Peyer's patch (tissue), 4 donors: ENCODE measurements around the gene SPPL3. TPM values are rescaled to one million over a fixed set of nuclear protein-coding genes. Genes with fewer than 3 reads are reported as not detected.
"Not testable (repeated sequence)": the region's sequence is repeated elsewhere in the genome, so short reads cannot be mapped to it uniquely, and the experiment has no call there.

Experiments
- DNase-seq, 3 donors: peaks; one replicate each; pipeline ENCODE4 v3.0.0-alpha.2; 2017 to 2019
- H3K27ac ChIP-seq, 4 donors: fragments of 200-600 bp; sonication (generic); one replicate each; pipeline ENCODE4 v1.5.1; 2016 to 2019
- H3K27me3 ChIP-seq, 2 donors: fragments of 200-600 bp; sonication (generic); one replicate each; pipeline ENCODE4 v1.5.1; 2019
- H3K36me3 ChIP-seq, 3 donors: fragments of 200-600 bp; sonication (generic); one replicate each; pipeline ENCODE4 v1.5.1; 2016 to 2019
- H3K4me1 ChIP-seq, 4 donors: fragments of 200-600 bp; sonication (generic); one replicate each; pipeline ENCODE4 v1.5.1; 2016 to 2019
- H3K4me3 ChIP-seq, 4 donors: fragments of 200-600 bp; sonication (generic); 1 replicate in 3 of 4; 2 replicates in 1 of 4; pipeline ENCODE4 v1.5.1; 2016 to 2019; ENCODE audit warnings: mild to moderate bottlenecking in 1 of 4
- H3K9me3 ChIP-seq, 4 donors: fragments of 200-600 bp; sonication (generic); one replicate each; pipeline ENCODE4 v1.5.1; 2016 to 2019; ENCODE audit warnings: mild to moderate bottlenecking in 1 of 4
- POLR2A ChIP-seq, 2 donors: fragments of 450-650 bp; IDR thresholded peaks; one replicate each; pipeline ENCODE4 v1.5.1; 2017; ENCODE audit warnings: antibody characterized with exemption in 2 of 2, mild to moderate bottlenecking in 2 of 2, moderate library complexity in 2 of 2
- total RNA-seq, 4 donors: library from RNA; depleted of rRNA; stranded (reverse); fragments of >200 nt; gene quantifications; one replicate each; pipeline ENCODE4 v1.1.0, GENCODE V29; 2016
- TF ChIP-seq, protein P1 (sequence below), 6 experiments: fragments of 450-650 bp in 4 of 6; fragments of 200-600 bp in 2 of 6; sonication (generic) in 1 of 6; IDR thresholded peaks; one replicate each; pipeline ENCODE4 v1.5.1; 2017 to 2019; ENCODE audit warnings: antibody characterized with exemption in 6 of 6, mild to moderate bottlenecking in 3 of 6, moderate library complexity in 1 of 6

Gene SPPL3
- total RNA-seq, 4 donors from 2014 or later, result 26.4 to 50.2 (median 34.9) TPM

DNA sequence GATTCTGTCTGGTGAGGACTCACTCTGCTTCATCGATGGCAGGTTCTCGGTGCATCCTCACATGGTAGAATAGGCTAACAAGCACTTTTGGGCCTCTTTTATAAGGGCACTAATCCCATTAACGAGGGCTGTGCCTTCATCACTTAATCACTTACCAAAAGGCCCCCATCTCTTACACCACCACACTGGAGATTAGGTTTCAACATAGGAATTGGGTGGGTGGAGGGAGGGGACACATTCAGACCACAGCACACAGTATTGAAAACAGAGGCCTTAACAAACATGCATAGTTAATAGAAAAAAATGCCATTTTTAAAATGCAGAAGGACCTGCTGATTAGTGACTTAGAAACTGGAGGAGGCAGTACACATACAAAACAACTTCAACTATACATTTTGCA is 61.6 kb downstream of the SPPL3 start:
- DNase-seq, result no peak
- Histone ChIP-seq H3K27ac (no peak overlapping the region), H3K27me3 (no peaks in the 10 kb centered on the region), H3K9me3 (no peaks in the 10 kb centered on the region), H3K36me3 (no peaks in the 10 kb centered on the region), H3K4me1 (peaks cover 0 to 24% (median 5%) of the 10 kb centered on the region in 4 donors), H3K4me3 (no peak overlapping the region)
- TF ChIP-seq, protein P1, sequence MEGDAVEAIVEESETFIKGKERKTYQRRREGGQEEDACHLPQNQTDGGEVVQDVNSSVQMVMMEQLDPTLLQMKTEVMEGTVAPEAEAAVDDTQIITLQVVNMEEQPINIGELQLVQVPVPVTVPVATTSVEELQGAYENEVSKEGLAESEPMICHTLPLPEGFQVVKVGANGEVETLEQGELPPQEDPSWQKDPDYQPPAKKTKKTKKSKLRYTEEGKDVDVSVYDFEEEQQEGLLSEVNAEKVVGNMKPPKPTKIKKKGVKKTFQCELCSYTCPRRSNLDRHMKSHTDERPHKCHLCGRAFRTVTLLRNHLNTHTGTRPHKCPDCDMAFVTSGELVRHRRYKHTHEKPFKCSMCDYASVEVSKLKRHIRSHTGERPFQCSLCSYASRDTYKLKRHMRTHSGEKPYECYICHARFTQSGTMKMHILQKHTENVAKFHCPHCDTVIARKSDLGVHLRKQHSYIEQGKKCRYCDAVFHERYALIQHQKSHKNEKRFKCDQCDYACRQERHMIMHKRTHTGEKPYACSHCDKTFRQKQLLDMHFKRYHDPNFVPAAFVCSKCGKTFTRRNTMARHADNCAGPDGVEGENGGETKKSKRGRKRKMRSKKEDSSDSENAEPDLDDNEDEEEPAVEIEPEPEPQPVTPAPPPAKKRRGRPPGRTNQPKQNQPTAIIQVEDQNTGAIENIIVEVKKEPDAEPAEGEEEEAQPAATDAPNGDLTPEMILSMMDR (IDR thresholded peaks at IDR 0.05), result no peak
- no peak for TF ChIP-seq POLR2A (IDR thresholded peaks at IDR 0.05)

DNA sequence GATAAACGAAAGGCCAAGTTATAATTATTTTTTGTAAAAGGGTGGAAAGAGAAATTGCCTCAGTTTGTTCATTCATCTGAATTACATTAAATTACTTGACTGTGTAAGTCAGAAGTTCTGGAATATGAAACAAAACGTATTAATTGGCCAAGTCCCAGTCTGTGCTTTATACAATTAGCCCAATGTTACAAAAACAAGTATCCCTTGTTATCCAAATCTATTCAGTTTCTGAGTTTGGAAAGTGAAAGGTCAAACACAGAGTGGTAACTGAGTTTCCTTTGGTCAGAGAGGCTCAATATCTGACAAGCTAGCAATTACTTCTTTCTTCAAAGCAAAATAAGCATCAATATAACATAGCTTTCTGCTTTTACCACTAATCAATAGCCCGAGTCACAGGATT is 62.6 kb downstream of the SPPL3 start:
- Histone ChIP-seq H3K4me3 (no peak overlapping the region), H3K27ac (no peak overlapping the region), H3K36me3 (no peaks in the 10 kb centered on the region), H3K4me1 (peaks cover 0 to 15% (median 0%) of the 10 kb centered on the region in 4 donors), H3K27me3 (no peaks in the 10 kb centered on the region), H3K9me3 (no peaks in the 10 kb centered on the region)
- DNase-seq, result no peak
- TF ChIP-seq POLR2A (IDR thresholded peaks at IDR 0.05), result no peak
- TF ChIP-seq, protein P1 (IDR thresholded peaks at IDR 0.05), result no peak

DNA sequence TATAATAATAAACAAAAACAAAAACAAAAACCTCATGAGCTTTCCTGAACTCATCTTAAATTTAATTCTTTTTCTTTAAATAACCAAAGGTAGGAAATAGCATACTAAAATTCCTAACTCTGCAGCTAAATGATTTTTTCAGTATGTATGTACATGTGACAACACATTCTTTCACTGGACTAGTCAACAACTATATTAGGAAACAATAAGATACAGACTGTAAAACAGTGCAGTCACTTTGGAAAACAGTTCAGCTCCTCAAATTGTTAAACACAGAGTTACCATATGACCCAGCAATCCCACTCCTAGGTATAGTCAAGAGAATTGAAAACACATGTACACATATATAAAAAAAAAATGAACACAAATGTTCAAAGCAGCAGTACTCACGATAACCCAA is 64.7 kb downstream of the SPPL3 start:
- peaks cover 0 to 16% (median 0%) of the 10 kb centered on the region in 4 donors for H3K4me1 ChIP-seq
- H3K4me3 ChIP-seq, result no peak overlapping the region
- no peaks in the 10 kb centered on the region for H3K9me3 ChIP-seq
- TF ChIP-seq, protein P1 (IDR thresholded peaks at IDR 0.05), result no peak
- DNase-seq, result no peak
- H3K36me3 ChIP-seq, result no peaks in the 10 kb centered on the region
- no peak overlapping the region for H3K27ac ChIP-seq
- no peaks in the 10 kb centered on the region for H3K27me3 ChIP-seq

DNA sequence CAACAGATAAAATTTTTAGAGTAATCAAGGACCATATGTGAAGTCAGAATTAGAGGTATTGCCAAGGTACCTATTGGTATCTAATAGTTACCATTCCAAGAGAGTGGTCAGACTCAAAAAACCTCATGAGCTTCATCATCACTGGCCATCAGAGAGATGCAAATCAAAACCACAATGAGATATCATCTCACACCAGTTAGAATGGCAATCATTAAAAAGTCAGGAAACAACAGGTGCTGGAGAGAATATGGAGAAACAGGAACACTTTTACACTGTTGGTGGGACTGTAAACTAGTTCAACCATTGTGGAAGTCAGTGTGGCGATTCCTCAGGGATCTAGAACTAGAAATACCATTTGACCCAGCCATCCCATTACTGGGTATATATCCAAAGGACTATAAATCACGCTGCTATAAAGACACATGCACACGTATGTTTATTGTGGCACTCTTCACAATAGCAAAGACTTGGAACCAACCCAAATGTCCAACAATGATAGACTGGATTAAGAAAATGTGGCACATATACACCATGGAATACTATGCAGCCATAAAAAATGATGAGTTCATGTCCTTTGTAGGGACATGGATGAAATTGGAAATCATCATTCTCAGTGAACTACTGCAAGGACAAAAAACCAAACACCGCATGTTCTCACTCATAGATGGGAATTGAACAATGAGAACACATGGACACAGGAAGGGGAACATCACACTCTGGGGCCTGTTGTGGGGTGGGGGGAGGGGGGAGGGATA is 65.4 kb downstream of the SPPL3 start:
- not testable (repeated sequence) for H3K27me3 ChIP-seq, DNase-seq, H3K4me3 ChIP-seq, H3K9me3 ChIP-seq, H3K36me3 ChIP-seq, H3K27ac ChIP-seq
- peaks cover 0 to 18% (median 0%) of the 10 kb centered on the region in 4 donors for H3K4me1 ChIP-seq

DNA sequence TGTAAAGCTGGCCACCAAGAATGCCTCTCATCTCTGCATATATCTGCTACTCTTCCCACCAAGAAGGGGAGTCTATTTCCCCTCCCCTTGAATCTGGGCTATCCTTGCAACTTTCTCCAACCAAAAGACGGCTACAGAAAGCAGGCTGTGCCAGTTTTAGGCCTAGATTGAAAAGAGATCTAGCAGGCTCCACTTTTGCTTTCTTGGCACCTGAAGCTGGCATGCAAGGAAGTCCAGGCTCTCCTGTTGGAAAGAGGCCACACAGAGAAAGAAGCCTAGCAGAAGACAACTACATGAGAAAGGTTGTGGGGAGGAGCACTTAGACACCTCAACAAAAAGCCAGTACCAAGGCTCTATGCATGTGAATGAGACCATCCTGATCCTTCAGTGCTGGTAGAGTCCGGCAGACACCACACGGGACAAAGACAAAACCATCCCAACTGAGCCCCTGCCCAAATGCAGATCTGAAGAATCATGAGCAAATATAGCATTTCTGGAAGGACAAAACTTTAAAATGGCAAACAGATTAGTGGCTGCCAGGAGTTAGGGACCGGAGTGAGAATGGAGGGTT is 68.0 kb downstream of the SPPL3 start:
- TF ChIP-seq POLR2A (IDR thresholded peaks at IDR 0.05), result no peak
- TF ChIP-seq, protein P1 (IDR thresholded peaks at IDR 0.05), result no peak
- Histone ChIP-seq H3K4me3 (no peak overlapping the region), H3K4me1 (peaks cover 0 to 40% (median 0%) of the 10 kb centered on the region in 4 donors), H3K27me3 (no peaks in the 10 kb centered on the region), H3K27ac (no peak overlapping the region), H3K9me3 (no peaks in the 10 kb centered on the region), H3K36me3 (no peaks in the 10 kb centered on the region)
- DNase-seq, result no peak

DNA sequence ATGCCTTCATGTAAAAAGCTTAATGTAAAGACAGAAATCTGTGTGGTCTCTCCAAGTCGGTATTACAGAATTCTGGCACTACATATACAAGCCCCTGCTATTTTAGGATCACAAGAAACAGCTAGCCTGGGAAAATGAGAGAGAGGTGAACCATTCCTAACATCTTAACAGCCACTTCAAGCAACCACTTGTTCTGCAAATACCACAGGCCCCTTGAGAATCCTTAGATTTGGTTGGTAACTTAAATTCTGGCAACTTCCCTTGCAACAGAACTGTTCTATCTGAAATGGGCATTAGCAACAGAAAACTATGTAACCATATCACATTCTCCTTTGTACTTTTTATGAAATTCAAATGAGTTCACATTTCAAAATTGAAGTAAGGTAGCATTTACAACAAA is 68.5 kb downstream of the SPPL3 start:
- Histone ChIP-seq H3K27me3 (no peaks in the 10 kb centered on the region), H3K4me3 (no peak overlapping the region), H3K9me3 (no peaks in the 10 kb centered on the region), H3K4me1 (peaks cover 0 to 45% (median 0%) of the 10 kb centered on the region in 4 donors), H3K27ac (no peak overlapping the region), H3K36me3 (no peaks in the 10 kb centered on the region)
- TF ChIP-seq, protein P1 (IDR thresholded peaks at IDR 0.05), result no peak
- TF ChIP-seq POLR2A (IDR thresholded peaks at IDR 0.05), result no peak
- DNase-seq, result no peak
